ENCODE data around the gene GPD1L.
"Not testable (repeated sequence)": the region's sequence is repeated elsewhere in the genome, so short reads cannot be mapped to it uniquely, and the experiment has no call there.

DNA sequence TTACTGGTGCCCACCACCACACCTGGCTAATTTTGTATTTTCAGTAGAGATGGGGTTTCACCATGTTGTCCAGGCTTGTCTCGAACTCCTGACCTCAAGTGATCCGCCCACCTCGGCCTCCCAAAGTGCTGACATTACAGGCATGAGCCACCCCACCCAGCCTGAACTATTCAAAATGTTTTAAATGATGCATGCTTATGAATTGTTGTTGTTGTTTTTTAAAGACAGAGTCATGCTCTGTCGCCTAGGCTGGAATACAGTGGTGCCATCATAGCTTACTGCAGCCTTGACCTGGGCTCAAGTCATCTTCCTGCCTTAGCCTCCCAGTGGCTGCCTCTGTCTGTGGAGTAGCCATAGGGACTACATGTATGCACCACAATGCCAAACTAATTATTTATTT lies 48.0 kb upstream of the GPD1L start:
- not testable (repeated sequence) for TF ChIP-seq CTCF (IDR thresholded peaks at IDR 0.05; ENCODE audit: insufficient read depth, low read depth, low read length); EZH2 (IDR thresholded peaks at IDR 0.05; ENCODE audit: insufficient read depth, low read length)

Data from astrocyte (in vitro differentiated cells and primary cell).